ENCODE data around the gene TPM1.
"Not testable (repeated sequence)": the region's sequence is repeated elsewhere in the genome, so short reads cannot be mapped to it uniquely, and the experiment has no call there.

Gene TPM1

GRCh38 chr15:63041974-63042876, at the start of gene TPM1:
Gene TPM1, plus strand, starts transcription at chr15:63042747. Its CDS starts 83 bp downstream, at chr15:63042830.
- H3K36me3 ChIP-seq (ENCODE audit: control insufficient read depth, low read depth, low read length), result peaks cover 33% of the 10 kb centered on the region
- H3K4me1 ChIP-seq (ENCODE audit: control insufficient read depth, low read depth, low read length), result peaks cover 41% of the 10 kb centered on the region
- H3K4me3 ChIP-seq (ENCODE audit: low read length), result peak within 1 kb of the TSS; percentile 97
- peaks cover 17% of the 10 kb centered on the region for H3K27me3 ChIP-seq (ENCODE audit: control insufficient read depth, insufficient read depth, low read length)
- H3K27ac ChIP-seq (ENCODE audit: low read length), result peak within 1 kb of the TSS; percentile 24
- H3K9ac ChIP-seq (ENCODE audit: low read length), result peak within 1 kb of the TSS; percentile 82
- H3K9me3 ChIP-seq (ENCODE audit: control insufficient read depth, low read depth, low read length), result no peaks in the 10 kb centered on the region

- no peaks in the 10 kb centered on the region for H3K36me3 ChIP-seq (ENCODE audit: control insufficient read depth, low read depth, low read length)
- no peaks in the 10 kb centered on the region for H3K27me3 ChIP-seq (ENCODE audit: control insufficient read depth, insufficient read depth, low read length)
- no peak overlapping the region for H3K9ac ChIP-seq (ENCODE audit: low read length)
- no peaks in the 10 kb centered on the region for H3K4me1 ChIP-seq (ENCODE audit: control insufficient read depth, low read depth, low read length)
- no peaks in the 10 kb centered on the region for H3K9me3 ChIP-seq (ENCODE audit: control insufficient read depth, low read depth, low read length)
- no peak overlapping the region for H3K4me3 ChIP-seq (ENCODE audit: low read length)
- no peak overlapping the region for H3K27ac ChIP-seq (ENCODE audit: low read length)
Observed at GRCh38 chr15:62993066-62993465, 49.5 kb upstream of the TPM1 start.

GRCh38 chr15:62993632-62994031, 48.9 kb upstream of the TPM1 start:
- not testable (repeated sequence) for H3K27ac ChIP-seq (ENCODE audit: low read length); H3K36me3 ChIP-seq (ENCODE audit: control insufficient read depth, low read depth, low read length); H3K4me1 ChIP-seq (ENCODE audit: control insufficient read depth, low read depth, low read length); H3K4me3 ChIP-seq (ENCODE audit: low read length); H3K27me3 ChIP-seq (ENCODE audit: control insufficient read depth, insufficient read depth, low read length); H3K9ac ChIP-seq (ENCODE audit: low read length); H3K9me3 ChIP-seq (ENCODE audit: control insufficient read depth, low read depth, low read length)

- Histone ChIP-seq H3K27ac (ENCODE audit: low read length) (no peak overlapping the region), H3K9ac (ENCODE audit: low read length) (no peak overlapping the region), H3K4me3 (ENCODE audit: low read length) (no peak overlapping the region), H3K4me1 (ENCODE audit: control insufficient read depth, low read depth, low read length) (no peaks in the 10 kb centered on the region), H3K36me3 (ENCODE audit: control insufficient read depth, low read depth, low read length) (no peaks in the 10 kb centered on the region), H3K9me3 (ENCODE audit: control insufficient read depth, low read depth, low read length) (no peaks in the 10 kb centered on the region), H3K27me3 (ENCODE audit: control insufficient read depth, insufficient read depth, low read length) (no peaks in the 10 kb centered on the region)
Observed at GRCh38 chr15:62994439-62994838, 48.1 kb upstream of the TPM1 start.

- no peaks in the 10 kb centered on the region for H3K9me3 ChIP-seq (ENCODE audit: control insufficient read depth, low read depth, low read length)
- no peak overlapping the region for H3K9ac ChIP-seq (ENCODE audit: low read length)
- peaks cover 4% of the 10 kb centered on the region for H3K4me1 ChIP-seq (ENCODE audit: control insufficient read depth, low read depth, low read length)
- no peak overlapping the region for H3K4me3 ChIP-seq (ENCODE audit: low read length)
- no peaks in the 10 kb centered on the region for H3K36me3 ChIP-seq (ENCODE audit: control insufficient read depth, low read depth, low read length)
- H3K27me3 ChIP-seq (ENCODE audit: control insufficient read depth, insufficient read depth, low read length), result no peaks in the 10 kb centered on the region
- H3K27ac ChIP-seq (ENCODE audit: low read length), result no peak overlapping the region
Observed at GRCh38 chr15:62994975-62995681, 47.4 kb upstream of the TPM1 start.

- Histone ChIP-seq H3K4me3 (ENCODE audit: low read length) (no peak overlapping the region), H3K27me3 (ENCODE audit: control insufficient read depth, insufficient read depth, low read length) (no peaks in the 10 kb centered on the region), H3K36me3 (ENCODE audit: control insufficient read depth, low read depth, low read length) (no peaks in the 10 kb centered on the region), H3K4me1 (ENCODE audit: control insufficient read depth, low read depth, low read length) (peaks cover 8% of the 10 kb centered on the region), H3K9ac (ENCODE audit: low read length) (no peak overlapping the region), H3K9me3 (ENCODE audit: control insufficient read depth, low read depth, low read length) (no peaks in the 10 kb centered on the region), H3K27ac (ENCODE audit: low read length) (no peak overlapping the region)
Observed at GRCh38 chr15:62997441-62997840, 45.1 kb upstream of the TPM1 start.

GRCh38 chr15:62998262-62998890, 44.2 kb upstream of the TPM1 start:
- no peaks in the 10 kb centered on the region for H3K9me3 ChIP-seq (ENCODE audit: control insufficient read depth, low read depth, low read length)
- H3K9ac ChIP-seq (ENCODE audit: low read length), result no peak overlapping the region
- H3K36me3 ChIP-seq (ENCODE audit: control insufficient read depth, low read depth, low read length), result no peaks in the 10 kb centered on the region
- H3K27ac ChIP-seq (ENCODE audit: low read length), result no peak overlapping the region
- H3K4me1 ChIP-seq (ENCODE audit: control insufficient read depth, low read depth, low read length), result peaks cover 8% of the 10 kb centered on the region
- no peak overlapping the region for H3K4me3 ChIP-seq (ENCODE audit: low read length)
- H3K27me3 ChIP-seq (ENCODE audit: control insufficient read depth, insufficient read depth, low read length), result no peaks in the 10 kb centered on the region

GRCh38 chr15:62999178-62999577, 43.4 kb upstream of the TPM1 start:
- no peak overlapping the region for H3K9ac ChIP-seq (ENCODE audit: low read length)
- H3K27ac ChIP-seq (ENCODE audit: low read length), result no peak overlapping the region
- no peak overlapping the region for H3K4me3 ChIP-seq (ENCODE audit: low read length)
- no peaks in the 10 kb centered on the region for H3K9me3 ChIP-seq (ENCODE audit: control insufficient read depth, low read depth, low read length)
- H3K4me1 ChIP-seq (ENCODE audit: control insufficient read depth, low read depth, low read length), result peaks cover 8% of the 10 kb centered on the region
- no peaks in the 10 kb centered on the region for H3K27me3 ChIP-seq (ENCODE audit: control insufficient read depth, insufficient read depth, low read length)
- H3K36me3 ChIP-seq (ENCODE audit: control insufficient read depth, low read depth, low read length), result no peaks in the 10 kb centered on the region

GRCh38 chr15:62999923-63000561, 42.5 kb upstream of the TPM1 start:
- Histone ChIP-seq H3K4me1 (ENCODE audit: control insufficient read depth, low read depth, low read length) (peaks cover 8% of the 10 kb centered on the region), H3K4me3 (ENCODE audit: low read length) (no peak overlapping the region), H3K27ac (ENCODE audit: low read length) (no peak overlapping the region), H3K9ac (ENCODE audit: low read length) (no peak overlapping the region), H3K27me3 (ENCODE audit: control insufficient read depth, insufficient read depth, low read length) (no peaks in the 10 kb centered on the region), H3K9me3 (ENCODE audit: control insufficient read depth, low read depth, low read length) (no peaks in the 10 kb centered on the region), H3K36me3 (ENCODE audit: control insufficient read depth, low read depth, low read length) (no peaks in the 10 kb centered on the region)

GRCh38 chr15:63000706-63001105, 41.8 kb upstream of the TPM1 start:
- Histone ChIP-seq H3K27ac (ENCODE audit: low read length) (no peak overlapping the region), H3K9ac (ENCODE audit: low read length) (no peak overlapping the region), H3K4me3 (ENCODE audit: low read length) (no peak overlapping the region), H3K36me3 (ENCODE audit: control insufficient read depth, low read depth, low read length) (no peaks in the 10 kb centered on the region), H3K27me3 (ENCODE audit: control insufficient read depth, insufficient read depth, low read length) (no peaks in the 10 kb centered on the region), H3K4me1 (ENCODE audit: control insufficient read depth, low read depth, low read length) (peaks cover 8% of the 10 kb centered on the region), H3K9me3 (ENCODE audit: control insufficient read depth, low read depth, low read length) (no peaks in the 10 kb centered on the region)

GRCh38 chr15:63004211-63004610, 38.3 kb upstream of the TPM1 start:
- H3K4me3 ChIP-seq (ENCODE audit: low read length), result no peak overlapping the region
- peaks cover 8% of the 10 kb centered on the region for H3K4me1 ChIP-seq (ENCODE audit: control insufficient read depth, low read depth, low read length)
- no peak overlapping the region for H3K9ac ChIP-seq (ENCODE audit: low read length)
- H3K36me3 ChIP-seq (ENCODE audit: control insufficient read depth, low read depth, low read length), result no peaks in the 10 kb centered on the region
- H3K9me3 ChIP-seq (ENCODE audit: control insufficient read depth, low read depth, low read length), result no peaks in the 10 kb centered on the region
- no peak overlapping the region for H3K27ac ChIP-seq (ENCODE audit: low read length)
- H3K27me3 ChIP-seq (ENCODE audit: control insufficient read depth, insufficient read depth, low read length), result no peaks in the 10 kb centered on the region
